Tibial nerve (tissue), 4 donors: ENCODE measurements around the gene TRIM28.

Source experiments
- CTCF ChIP-seq, 5 experiments: fragments of 200-600 bp in 3 of 5; fragments of 450-650 bp in 2 of 5; sonication (generic) in 3 of 5; IDR thresholded peaks; one replicate each; pipeline ENCODE4 v1.5.1; 2016 to 2019; ENCODE audit warnings: antibody characterized with exemption in 5 of 5, mild to moderate bottlenecking in 3 of 5, moderate library complexity in 2 of 5
- EP300 ChIP-seq, 2 donors: sonication (generic); formaldehyde crosslinking; IDR thresholded peaks; one replicate each; pipeline ENCODE4 v1.6.1; 2017; ENCODE audit warnings: antibody characterized with exemption in 2 of 2, mild to moderate bottlenecking in 1 of 2
- POLR2A ChIP-seq, 2 donors: fragments of 450-650 bp; IDR thresholded peaks; one replicate each; pipeline ENCODE4 v1.6.1; 2017; ENCODE audit warnings: antibody characterized with exemption in 2 of 2, mild to moderate bottlenecking in 2 of 2, moderate library complexity in 2 of 2

GRCh38 chr19:58535857-58536256 lies 8.0 kb upstream of the TRIM28 start:
- TF ChIP-seq CTCF (IDR thresholded peaks at IDR 0.05) (no peak), POLR2A (IDR thresholded peaks at IDR 0.05) (no peak), EP300 (IDR thresholded peaks at IDR 0.05) (no peak)
